EH (cell line): ENCODE measurements around the gene AHSA1.

ENCODE experiments used
- DNase-seq: peaks from one replicate; pipeline ENCODE4 v3.0.0-alpha.2; 2015; ENCODE audit warnings: low read depth

The AHSA1 gene

DNA sequence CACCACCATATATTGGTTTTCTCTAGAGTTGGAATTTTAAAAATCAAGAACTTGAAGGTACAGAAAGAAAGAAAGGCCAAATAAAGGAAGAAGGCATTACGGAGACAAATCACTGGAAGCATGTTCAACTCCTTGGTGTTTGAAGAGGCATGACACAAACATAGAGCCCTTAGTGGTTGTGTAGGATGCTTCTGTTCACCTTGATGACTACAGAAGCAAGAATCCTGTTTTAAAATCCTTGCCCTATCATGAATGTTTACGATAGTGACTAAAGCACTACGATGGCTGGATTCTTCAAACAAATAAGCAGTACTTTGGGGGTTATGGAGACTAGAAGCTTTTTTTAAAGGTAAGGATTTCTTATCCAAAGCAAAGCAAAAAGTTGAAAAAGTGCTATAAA is 51.0 kb downstream of the AHSA1 start:
- no peak for DNase-seq

GRCh38 chr14:77509366-77509765 is 51.5 kb downstream of the AHSA1 start:
- no peak for DNase-seq

DNA sequence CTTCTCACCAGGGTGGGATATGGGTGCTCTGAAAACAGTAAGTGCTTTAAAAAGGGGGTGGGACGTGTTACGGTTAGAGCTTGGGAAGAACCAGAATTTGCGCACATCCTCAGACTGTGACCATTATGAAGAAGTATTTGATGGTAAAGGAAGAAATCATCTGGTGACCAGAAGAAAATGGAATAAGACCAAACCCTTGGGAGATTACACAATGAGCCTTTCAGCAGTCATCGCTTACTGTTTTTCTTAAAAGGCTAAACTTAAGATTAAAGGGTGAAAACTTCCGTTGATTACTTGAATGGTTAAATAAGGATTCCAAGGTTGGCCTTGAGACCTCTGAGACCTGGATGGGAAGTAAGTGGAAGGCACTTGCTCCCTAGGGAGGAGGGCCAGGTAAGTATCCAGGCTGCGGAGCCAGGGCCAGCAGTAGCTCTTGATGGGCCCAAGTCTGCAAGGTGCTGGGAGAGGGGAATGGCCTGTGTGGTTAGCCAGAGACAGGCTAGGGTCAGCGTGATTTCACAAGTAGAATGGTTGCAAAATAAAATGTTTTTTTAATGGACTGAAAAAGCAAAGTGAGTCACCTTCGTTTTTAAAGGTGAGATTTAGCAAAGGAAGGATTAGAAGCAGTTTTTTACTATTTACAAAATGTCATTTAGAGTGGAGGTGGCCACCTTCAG is 53.7 kb downstream of the AHSA1 start:
- DNase-seq = no peak

GRCh38 chr14:77516126-77516525 is 58.2 kb downstream of the AHSA1 start:
- no peak for DNase-seq
